HG02970 (cell line): ENCODE results near the gene DGLUCY.
A peak's percentile ranks its signal among the peaks of the same experiment; 100 is the strongest.
"Not testable (repeated sequence)": the region's sequence is repeated elsewhere in the genome, so short reads cannot be mapped to it uniquely, and the experiment has no call there.

Experiments
- ATAC-seq: cut with Tn5 transposase; IDR thresholded peaks from one replicate; pipeline ENCODE4 v1.9.1; 2021; ENCODE audit warnings: mild to moderate bottlenecking, moderate library complexity, moderate number of reproducible peaks; ENCODE audit not compliant: unreplicated experiment, low FRiP score

Gene DGLUCY, protein sequence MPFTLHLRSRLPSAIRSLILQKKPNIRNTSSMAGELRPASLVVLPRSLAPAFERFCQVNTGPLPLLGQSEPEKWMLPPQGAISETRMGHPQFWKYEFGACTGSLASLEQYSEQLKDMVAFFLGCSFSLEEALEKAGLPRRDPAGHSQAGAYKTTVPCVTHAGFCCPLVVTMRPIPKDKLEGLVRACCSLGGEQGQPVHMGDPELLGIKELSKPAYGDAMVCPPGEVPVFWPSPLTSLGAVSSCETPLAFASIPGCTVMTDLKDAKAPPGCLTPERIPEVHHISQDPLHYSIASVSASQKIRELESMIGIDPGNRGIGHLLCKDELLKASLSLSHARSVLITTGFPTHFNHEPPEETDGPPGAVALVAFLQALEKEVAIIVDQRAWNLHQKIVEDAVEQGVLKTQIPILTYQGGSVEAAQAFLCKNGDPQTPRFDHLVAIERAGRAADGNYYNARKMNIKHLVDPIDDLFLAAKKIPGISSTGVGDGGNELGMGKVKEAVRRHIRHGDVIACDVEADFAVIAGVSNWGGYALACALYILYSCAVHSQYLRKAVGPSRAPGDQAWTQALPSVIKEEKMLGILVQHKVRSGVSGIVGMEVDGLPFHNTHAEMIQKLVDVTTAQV

DNA sequence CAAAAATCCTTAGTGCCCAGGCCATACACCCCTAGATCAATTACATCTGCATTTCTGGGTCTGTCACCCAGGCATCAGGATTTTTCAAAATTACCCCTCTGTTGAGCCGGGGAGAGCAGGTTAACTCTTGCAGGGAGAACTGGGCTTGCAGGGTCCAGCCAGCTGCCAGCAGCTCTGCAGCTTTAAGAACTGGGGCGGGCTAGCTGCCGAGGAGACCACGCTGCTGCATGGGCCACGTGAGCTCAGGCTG lies at the start of gene DGLUCY:
DGLUCY (plus strand) TSS at position 245 of the 250 bp plus-strand sequence. CDS start 46,222 bp downstream, outside the sequence.
- peak; percentile 41 for ATAC-seq

DNA sequence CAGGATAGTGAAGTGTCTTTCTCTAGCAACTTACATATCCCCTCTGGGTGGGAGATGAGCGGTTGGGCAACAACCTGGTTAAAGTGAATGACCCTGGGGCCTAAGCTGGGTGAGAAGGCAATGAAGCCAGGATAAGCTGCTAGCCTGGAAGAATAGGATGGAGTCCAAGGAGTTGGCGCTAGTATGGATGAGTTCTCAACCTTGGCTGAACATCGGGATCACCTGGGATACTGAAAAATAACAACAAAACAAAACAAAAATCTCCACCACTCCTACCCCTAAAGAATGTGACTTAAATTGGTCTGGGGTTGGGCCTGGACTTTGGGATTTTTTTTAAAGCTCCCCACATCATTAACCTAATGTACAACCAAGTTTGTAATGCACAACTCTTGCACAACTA lies 48.6 kb upstream of the DGLUCY start:
- no peak for ATAC-seq

DNA sequence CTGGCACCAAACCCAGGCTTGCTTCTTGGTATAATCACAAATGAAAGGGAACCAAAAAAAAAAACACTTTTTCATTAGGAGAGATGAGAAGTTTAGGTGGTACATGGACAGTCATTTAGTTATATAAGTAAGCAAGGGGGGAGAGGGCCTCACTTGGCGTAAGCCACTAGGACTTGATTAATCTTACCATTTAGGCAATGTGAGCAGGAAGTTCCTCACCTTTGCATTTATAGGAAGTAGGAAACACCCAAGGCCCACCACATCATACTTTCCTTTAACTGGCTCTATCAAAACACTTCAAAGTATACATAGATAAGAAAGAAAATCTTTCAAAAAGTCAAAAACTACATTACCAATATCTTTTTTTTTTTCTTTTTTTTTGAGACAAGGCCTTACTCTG lies 46.7 kb upstream of the DGLUCY start:
- no peak for ATAC-seq

DNA sequence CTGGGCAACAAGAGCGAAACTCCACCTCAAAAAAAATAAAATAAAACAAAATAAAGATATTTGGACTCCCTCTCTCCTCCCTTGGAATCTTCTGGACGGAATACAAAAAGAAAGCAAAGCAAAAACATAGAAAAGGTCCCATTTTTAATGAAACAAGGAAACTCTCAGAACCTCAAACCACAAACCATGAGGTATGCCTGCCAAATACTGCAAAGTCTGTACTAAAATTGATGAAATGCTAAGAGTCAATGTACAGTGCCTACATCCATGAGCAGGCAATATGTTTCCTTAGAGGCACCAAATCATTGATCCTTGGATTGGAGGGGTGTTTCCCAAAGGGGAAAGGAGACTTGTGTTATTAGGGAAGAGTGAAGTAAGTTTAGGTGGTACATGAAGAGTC lies 45.2 kb upstream of the DGLUCY start:
- no peak for ATAC-seq

DNA sequence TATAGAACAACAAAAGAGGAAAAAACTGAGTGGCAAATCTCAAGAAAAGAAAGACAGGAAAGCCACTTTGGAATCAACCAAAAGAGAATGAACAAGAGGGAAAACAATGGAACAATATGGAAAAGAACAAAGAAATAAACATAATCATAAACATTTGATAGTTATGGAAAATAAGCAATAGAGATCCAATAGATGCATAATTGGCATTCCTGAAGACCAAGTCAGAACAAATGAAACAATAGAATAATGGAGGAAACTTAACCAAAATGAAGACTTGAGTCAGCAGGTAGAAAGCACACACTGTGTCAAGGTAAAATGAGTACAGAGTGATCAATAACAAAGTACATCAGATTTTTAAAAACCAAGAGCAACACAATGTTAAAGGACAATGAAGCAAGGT lies 43.3 kb upstream of the DGLUCY start:
- ATAC-seq: no peak

DNA sequence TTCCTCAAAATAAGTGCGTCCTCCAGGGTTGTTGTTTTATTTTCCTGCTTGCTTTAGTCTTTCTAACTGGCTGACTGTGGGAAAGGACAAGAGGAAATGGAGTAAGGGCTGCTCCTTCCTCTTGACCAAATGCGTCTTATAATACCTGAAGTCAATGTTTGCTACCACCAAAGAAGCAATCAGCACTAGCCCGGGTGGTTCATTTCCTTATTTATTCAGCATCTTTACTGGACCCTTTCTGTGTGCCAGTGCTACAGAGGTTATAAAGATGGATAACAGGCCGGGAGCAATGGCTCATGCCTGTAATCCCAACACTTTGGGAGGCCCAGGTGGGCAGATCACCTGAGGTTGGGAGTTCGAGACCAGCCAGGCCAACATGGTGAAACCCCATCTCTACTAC lies 38.3 kb upstream of the DGLUCY start:
- no peak for ATAC-seq

DNA sequence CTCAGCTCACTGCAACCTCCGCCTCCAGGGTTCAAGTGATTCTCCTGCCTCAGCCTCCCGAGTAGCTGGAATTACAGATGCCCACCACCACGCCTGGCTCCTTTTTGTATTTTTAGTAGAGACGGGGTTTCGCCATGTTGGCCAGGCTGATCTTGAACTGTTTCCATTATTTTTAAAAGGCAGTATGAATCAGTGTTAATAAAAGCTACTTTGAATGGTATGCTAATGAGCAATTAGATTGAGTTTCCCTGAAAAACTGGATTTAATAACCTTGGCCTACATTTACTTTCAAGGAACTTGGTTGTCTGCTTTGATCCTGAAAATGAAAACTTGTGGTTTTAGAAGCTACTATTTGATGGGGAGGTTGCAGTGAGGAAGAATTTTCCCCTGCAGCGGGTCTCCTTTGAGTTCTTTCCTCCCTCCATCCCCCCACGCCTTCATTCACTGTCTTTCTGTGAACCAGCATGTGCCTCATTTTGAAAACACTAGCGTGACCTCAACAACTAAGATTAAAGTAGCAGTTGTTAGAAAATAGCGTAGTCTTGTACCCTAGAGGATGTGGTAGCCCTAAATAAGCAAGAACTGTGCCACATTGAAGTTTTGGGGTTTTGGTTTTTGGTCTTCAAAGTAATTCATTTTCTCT lies 35.7 kb upstream of the DGLUCY start:
- ATAC-seq: no peak

DNA sequence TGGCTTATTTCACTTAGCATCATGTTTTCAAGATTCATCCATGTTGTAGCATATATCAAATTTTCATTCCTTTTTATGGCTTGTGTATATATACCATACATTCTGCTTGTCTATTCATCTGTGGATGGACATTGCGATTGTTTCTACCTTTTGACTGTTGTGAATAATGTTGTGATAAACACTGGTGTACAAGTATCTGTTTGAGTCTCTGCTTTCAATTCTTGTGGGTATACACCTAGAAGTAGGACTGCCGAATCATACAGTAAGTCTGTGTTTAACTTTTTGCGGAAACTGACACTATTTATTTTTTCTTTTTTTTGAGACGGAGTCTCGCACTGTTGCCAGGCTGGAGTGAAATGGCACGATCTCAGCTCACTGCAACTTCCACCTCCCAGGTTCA lies 33.8 kb upstream of the DGLUCY start:
- ATAC-seq: no peak

DNA sequence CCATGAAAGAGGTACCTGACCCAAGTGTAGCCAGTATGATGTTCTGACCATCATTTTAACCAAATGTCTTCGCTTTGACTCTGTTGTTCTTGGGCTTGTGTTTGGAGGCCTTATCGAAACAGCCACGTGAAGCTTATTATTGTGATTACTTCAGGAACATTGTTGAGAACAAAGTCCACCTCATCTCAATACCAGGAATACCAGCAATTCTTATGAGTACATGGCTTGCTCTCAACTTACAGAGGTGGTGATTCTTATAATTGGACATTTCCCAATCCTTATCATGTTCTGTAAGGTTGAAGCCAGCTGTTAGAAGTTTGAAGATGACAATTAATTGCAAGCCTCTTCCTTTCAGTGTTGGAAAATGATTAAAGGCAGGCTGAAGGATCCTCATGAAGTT lies 31.6 kb upstream of the DGLUCY start:
- no peak for ATAC-seq

DNA sequence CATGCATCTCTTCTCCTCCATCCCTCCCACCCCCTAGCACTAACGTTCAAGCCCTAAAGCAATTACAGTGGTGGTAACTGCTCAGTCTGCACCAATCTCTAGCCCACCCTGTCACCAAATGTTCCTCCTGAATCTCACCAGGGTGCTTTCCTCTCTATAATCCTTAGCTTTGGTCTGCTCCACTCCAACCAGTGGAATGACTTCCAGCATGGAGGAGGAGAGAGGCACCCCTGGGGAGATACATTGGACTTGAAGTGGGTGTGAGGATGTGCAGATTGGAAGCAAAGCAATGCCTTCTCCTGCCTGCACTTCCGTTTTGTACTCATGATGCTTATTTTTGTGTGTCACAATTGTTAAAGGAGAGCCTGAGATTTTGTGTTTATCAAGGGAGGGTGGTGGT lies 29.4 kb upstream of the DGLUCY start:
- ATAC-seq: no peak

DNA sequence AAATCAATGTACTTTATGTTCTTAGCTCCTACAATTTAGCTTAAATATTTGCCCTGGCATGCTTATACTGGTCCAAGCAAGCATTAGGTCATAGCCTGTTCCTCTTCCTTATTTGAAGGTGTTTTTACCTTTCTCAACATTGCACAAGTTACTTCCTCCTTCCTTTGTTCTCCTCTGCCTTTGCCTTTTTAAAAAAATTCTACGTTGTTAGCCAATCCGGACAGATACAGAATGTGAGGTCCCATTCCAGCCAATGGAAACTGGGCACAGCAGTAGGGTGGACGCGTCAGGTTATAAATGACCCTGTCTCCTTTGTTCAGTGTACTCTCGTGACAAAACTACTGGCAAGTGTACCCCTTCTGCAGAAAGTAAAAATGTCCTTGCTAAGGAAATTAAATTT lies 26.4 kb upstream of the DGLUCY start:
- ATAC-seq: not testable (repeated sequence)

DNA sequence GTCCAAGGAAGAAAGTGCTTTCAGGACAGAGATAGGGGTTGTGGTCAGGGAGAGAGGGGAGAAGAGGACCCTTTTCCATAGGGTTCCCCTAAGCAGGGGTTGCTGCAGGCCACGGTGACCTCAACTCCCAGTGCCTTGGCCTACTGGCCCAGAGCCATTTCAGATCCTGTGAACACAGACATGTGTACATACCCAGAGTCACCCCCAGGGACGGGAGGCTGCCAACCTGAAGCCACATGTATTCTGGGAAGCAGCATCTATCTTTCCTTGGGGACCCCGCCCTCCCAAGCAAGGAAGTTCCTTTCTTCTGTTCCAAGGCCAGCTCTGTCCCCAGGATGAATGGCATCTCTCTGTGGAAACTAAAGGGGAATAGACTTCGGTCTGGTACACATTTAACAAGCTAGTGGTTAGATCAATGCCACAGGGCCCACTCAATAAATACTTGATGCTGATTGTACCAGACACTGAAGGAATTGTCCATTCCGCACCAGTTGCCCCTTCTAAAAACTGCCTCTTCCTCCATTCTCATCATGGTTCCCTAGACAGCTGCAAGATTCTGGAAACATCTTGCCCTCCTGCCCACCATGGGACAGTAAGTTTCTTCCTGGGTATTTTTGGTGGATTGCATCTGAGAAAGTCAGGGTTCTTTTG lies 25.2 kb upstream of the DGLUCY start:
- ATAC-seq: no peak

DNA sequence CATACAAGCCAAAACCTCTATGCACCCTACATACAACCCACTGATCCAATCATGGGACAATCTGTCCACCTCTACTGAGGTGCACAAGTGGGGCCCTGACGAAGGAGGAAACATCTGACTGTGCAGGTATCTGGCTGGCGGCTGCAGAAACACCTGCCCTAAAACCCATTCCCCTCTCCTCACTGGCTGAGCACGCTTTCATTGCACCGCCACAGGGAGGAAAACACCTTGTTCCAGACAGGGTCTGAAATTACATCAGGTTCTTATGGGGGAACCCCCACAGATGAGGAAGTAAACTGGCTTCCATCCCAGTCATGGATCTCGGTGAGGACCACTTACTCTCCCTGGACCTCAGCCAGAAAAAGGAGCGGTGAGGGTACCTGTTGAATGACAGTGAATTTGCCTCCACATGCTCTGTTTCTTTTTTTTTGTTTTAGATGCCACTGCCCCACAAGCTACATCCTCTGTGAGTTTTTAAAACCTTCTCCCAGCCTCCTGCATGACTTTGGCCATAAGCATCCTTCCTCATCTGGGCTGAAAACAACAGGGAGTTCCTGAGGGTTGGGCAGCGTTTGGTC lies 23.8 kb upstream of the DGLUCY start:
- ATAC-seq: no peak

DNA sequence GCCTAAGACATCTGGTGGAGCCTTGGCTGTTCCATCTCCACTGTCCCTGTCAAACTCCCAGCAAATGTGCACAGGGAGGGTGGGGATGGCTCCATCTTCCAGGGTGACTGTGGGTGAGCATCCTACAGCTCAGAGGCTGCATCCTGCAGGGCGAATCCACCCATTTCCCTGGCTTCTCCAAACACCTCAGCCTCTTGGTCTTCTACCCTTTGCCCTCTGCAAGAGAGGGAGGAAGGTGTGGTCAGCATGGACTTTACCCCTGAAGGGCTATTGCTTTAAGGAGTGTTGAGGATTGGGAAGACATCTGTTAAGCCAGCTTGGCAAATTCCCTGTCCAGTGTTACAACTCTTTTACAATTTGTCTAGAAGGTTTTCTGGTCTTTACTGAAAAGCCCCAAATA lies 23.1 kb upstream of the DGLUCY start:
- ATAC-seq: no peak

DNA sequence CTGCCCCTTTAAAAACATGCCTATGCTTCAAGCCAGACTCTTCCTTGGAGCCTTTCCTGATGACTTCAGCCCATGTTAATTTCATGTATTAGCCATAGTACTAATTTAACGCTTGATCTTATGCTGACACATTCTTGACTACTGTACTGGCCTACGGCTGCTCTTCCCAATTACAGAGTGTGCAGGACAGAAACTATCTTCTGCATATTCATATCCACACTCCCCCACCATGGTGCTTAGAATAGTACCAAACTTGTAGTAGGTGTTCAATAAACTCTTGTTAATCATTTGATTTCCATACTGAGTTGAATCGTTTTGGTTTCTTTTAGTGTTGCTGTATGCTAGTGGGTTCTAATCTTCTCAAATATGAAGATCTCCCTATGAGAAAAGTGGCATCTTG lies 21.8 kb upstream of the DGLUCY start:
- ATAC-seq: no peak

DNA sequence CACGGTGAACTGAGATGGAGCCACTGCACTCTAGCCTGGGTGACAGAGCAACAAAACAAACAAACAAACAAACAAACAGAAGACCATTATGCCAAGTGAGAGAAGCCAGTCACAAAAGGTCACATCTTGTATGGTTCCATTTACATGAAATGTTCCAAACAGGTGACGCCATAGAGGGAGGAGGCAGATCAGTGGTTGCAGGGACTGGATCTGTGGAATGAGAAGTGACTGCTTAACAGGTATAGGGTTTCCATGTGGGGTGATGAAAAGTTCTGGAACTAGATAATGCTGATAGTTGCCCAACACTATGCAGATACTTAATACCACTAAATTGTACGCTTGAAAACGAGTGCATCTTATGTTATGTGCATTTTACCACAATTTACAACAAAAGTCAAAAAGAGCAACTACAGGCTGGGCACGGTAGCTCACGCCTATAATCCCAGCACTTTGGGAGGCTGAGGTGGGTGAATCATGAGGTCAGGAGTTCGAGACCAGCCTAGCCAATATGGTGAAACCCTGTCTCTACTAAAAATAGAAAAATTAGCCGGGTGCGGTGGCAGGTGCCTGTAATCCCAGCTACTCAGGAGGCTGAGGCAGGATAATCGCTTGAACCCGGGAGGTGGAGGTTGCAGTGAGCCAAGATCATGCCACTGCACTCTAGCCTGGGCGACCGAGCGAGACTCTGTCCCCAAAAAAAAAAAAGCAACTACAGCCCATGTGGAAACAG lies 20.0 kb upstream of the DGLUCY start:
- not testable (repeated sequence) for ATAC-seq

DNA sequence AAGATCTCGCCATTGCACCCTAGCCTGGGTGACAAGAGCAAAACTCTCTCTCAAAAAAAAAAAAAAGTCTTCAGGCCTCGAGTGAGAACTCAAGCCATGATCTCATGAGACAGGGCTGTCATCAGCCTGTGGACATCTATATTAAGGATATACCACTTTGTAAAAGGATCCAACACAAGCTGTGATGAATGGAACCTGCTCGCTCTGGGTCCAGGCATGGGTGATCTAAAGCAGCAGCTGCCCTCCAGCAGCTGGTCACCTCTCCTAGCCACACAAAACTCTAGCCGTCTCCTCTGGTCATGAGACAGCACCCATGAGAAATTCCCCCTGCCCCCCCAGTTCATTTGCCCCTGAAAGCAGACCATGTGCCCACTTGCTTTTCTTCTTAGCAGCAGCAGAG lies 19.1 kb upstream of the DGLUCY start:
- no peak for ATAC-seq

DNA sequence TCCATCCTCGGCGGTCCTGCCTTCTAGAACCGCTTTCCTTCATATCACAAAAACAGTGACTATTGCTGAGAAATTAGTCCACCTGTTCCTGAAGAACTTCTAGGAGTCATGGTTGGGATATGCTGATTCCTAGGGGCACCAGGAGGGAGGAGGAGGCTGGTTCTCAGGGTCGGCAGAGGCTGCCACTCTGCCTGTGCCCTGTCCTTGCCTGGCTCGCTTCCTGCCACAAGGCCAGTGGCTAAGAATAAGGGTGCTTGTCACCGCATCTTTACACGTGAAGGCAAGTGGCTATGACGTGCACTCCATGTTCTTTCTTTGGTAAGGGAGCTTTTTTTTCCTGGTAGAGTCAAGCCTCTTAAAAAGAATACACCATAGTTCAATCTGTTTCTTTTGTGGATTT lies 18.7 kb upstream of the DGLUCY start:
- ATAC-seq: no peak

DNA sequence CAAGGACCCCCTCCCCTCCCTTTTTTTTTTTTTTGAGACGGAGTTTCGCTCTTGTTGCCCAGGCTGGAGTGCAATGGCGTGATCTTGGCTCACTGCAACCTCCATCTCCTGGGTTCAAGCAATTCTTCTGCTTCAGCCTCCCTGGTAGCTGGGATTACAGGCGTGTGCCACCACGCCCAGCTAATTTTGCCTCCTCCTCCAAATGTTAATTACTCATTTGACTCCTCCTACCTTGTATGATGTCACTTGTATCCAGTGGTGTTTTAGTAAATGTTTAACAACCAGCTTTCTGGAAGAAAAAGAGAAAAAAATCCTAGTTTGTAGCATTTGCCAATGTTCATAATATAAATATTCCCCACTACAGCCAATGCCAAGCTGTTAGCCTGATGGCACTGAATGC lies 16.2 kb upstream of the DGLUCY start:
- ATAC-seq: not testable (repeated sequence)

DNA sequence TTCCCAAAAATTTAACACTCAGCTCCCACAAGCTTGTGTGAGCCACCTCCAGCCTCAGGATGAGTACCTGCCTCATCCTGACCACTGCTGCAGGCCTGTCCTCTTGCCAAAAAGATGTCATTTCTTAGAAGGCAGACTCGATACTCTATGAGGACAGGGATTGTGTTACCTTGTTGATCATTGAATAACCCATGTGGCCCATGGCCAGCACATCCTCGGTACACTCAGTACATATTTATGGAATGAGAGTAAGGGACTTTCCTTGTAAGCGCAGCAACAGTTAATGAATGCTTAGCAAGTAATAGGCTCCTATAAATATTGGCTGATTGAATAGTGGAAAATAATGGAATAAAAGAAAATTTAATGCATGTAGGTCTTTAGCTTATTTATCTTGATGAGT lies 15.3 kb upstream of the DGLUCY start:
- ATAC-seq: no peak

DNA sequence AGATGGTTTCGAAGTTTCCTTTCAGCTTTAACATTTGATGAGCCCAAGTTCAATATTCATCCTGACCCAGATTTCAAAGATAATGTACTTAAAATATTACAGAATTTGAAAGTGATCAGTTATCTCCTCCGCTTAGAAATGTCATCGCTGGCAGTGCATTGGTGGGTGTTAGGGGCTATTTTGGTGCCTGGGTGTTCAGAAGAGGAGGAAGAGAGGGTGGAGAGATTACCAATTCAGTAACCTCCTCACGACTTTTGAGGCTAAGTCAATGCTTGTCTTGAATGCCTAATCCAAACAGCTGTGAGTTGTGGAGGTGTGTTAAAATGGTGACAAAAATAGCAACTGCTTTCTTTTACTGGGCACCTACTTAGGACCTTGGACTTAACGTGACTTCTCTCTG lies 13.8 kb upstream of the DGLUCY start:
- no peak for ATAC-seq
